ENCODE data around the gene SH3D19.

Gene SH3D19

GRCh38 chr4:151087467-151087866, 237.9 kb downstream of the SH3D19 start:
- DNase-seq, result no peak

GRCh38 chr4:151077978-151078377, 247.4 kb downstream of the SH3D19 start:
- DNase-seq, result peak in 1 of 2 experiments; percentile 34

- no peak for DNase-seq
Measured at GRCh38 chr4:151074416-151074916, 250.9 kb downstream of the SH3D19 start.
